GM03348 (cell line): ENCODE measurements around the gene SLC35F1.
"Not testable (repeated sequence)": the region's sequence is repeated elsewhere in the genome, so short reads cannot be mapped to it uniquely, and the experiment has no call there.

Experiments
- DNase-seq: peaks from one replicate; pipeline ENCODE4 v3.0.0; 2012; ENCODE audit warnings: low spot score

Gene SLC35F1

DNA sequence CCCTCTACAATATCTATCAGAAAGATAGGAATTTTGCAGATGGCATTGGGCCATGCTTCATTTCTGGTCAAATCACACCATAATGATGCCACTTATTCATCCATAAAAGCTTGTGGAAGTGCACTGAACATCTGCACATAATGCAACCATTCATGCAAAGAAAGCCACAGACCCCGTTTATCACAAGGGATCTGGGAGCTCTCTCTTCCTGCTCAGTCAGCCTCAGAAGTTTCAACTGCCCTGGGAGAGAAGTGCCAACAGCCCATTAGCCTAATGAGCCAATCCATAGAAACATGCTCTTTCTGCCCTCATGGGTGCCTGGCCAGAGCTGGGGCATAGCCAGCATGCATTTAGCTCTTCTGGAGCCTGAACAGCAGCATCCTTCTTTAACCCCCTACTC lies 85.8 kb downstream of the SLC35F1 start:
- DNase-seq = no peak

GRCh38 chr6:118012944-118013343 lies 105.9 kb downstream of the SLC35F1 start:
- DNase-seq = no peak

DNA sequence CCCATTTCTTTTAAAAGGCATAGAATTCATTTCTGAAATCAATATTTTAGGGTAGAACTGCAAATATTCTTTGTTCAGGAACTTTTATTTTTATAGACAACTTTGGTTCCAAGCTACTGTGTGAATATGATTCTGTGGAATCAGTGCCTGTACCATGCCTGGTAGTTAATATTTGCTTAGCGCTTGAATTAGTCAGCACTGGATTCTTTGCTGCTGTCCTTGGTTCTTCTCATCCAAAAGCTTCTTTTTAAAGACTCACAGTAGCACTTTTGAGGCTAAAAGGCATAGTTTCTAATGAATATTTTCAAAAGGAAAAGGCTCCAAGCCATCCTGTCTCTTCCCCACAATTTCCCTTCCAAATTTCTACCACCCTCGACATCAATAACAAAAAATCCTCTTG lies 109.5 kb downstream of the SLC35F1 start:
- no peak for DNase-seq

- no peak for DNase-seq
Measured at GRCh38 chr6:118017301-118017848, 110.3 kb downstream of the SLC35F1 start.

DNA sequence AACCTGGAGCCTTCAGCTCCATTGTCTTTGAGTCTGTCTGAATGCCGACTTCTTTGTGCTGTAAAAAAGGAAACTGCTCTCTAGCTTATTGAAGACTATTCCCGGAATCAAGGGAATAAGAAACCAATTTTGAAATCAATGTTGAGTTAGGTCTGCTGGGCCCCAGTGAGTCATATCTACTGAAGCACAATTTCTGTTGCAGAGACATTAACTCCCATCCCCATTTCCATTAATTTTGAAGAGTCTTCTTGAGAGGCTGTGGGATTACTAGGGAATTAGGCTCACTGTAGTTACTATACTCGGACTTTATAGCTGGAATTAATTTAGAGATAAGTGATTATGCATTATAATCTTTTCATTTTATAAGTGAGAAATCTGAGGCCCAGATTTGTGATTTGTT lies 116.7 kb downstream of the SLC35F1 start:
- no peak for DNase-seq

- no peak for DNase-seq
Measured at GRCh38 chr6:118029967-118030366, 122.9 kb downstream of the SLC35F1 start.

DNA sequence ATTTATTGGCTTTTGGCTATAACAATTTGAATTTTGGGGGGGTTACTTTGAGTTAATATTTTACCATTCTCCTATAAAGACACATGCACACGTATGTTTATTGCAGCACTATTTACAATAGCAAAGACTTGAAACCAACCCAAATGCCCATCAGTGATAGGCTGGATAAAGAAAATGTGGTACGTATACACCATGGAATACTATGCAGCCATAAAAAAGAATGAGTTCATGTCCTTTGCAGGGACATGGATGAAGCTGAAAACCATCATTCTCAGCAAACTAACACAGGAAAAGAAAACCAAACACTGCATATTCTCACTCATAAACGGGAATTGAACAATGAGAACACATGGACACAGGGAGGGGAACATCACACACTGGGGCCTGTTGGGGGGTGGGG lies 130.4 kb downstream of the SLC35F1 start:
- not testable (repeated sequence) for DNase-seq

DNA sequence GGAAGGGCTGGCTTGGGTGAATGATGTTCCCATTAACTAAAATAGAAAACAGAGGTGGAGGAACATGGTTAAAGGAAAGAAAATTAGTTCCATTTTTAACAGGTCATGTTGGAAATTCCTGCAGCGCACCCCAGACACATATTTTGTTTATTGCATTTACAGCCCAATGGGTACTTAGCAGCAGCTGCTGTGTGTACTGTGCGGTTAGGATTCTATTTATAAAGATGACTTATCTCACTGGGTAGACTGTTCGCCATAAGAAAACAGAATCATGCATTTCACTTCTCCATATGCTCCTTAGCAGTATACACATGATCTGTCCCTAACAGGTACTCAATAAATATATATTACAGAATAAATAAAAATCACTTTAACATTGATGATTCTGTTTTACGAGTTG lies 135.8 kb downstream of the SLC35F1 start:
- no peak for DNase-seq

DNA sequence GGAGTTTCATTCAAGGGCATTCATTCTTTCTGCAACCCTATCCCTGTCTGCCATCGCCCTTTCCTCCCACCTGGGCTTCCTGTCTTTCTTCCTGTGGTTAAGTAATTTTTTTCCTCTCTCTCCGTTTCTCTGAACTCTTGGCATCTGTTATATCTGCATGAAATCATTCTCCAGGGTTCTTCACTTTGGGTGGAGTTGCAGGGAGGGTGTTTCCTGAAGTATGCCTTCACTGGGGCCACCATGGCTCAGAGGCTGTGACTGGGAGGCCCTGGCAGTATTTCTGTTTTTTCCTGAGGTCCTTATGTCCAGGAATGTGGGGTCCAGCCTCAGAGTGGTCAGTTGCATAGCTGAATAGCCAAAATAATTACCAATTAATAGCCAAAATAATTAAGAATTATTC lies 137.2 kb downstream of the SLC35F1 start:
- no peak for DNase-seq

DNA sequence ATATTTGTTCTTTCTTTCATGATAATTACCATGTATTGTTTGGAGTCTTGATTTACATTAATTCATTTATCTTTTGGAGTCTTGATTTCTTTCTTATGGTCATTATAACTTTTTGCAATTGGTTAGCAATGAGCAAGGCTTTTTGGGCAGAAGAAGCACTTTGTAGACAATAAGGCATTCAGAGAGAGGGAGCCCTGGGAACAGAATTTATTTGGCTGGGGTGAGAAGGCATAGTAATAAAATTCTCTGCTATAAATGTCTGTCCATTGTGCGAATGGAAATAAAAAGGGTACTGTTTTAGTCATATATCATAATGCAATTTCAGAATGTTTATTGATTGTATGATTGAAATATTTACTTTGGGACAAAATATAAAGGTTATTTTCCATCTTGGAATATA lies 147.0 kb downstream of the SLC35F1 start:
- DNase-seq = no peak

- no peak for DNase-seq
Measured at GRCh38 chr6:118061666-118062065, 154.6 kb downstream of the SLC35F1 start.

DNA sequence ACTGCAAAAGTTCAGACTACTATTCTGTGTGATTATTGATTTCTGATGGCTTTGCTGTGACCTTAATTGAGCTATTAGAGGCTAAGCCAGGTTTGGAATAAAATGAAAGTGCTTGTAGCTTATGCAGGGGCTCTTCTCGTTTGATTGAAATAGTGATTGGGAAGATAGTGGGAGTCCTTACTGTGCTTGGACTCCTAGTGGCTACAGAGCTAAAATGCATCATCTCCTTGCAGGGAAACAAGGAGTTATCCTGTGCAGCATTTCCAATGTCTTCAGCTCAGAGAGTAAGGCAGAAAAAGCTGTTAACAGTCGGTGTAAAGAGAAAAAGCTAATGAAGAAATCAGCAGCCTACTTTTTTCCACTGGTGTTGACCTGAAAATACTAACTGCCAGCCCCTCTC lies 173.5 kb downstream of the SLC35F1 start:
- no peak for DNase-seq

DNA sequence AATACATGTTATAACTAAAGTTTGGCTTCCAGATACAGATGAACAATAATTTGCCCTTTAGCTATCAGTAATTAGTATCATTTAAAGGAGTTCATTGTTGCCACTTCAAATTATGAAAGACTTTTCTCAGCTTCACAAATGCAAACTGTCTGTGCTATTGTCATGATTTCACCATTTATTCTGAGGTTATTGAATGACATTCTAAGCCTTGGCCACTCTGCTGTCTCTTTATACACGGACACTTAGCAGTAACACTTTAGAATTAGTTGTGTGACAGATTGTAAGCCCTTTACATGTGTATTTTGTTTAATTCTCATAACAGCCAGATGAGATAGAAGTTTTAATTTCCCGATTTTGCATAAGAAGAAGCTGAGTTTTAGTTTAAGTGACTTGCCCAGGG lies 176.6 kb downstream of the SLC35F1 start:
- DNase-seq = no peak

DNA sequence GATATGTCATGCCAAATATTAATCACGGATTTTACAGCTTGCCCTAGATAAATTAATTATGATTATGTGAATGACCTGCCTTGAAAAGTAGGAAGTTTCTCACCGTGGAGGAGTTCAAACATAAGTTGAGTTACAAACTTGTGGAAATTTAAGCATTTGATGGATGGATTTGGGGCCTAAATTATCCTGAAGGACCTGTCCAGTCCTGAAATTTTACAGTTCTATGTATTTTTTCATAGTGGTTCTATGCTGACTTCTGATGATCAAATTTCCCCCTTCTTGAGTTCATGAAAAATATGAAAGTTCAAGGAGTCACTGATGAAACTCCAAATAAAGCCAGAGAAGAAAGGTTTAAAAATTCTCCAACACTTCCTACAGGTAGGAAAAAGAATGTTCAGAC lies 178.6 kb downstream of the SLC35F1 start:
- no peak for DNase-seq

DNA sequence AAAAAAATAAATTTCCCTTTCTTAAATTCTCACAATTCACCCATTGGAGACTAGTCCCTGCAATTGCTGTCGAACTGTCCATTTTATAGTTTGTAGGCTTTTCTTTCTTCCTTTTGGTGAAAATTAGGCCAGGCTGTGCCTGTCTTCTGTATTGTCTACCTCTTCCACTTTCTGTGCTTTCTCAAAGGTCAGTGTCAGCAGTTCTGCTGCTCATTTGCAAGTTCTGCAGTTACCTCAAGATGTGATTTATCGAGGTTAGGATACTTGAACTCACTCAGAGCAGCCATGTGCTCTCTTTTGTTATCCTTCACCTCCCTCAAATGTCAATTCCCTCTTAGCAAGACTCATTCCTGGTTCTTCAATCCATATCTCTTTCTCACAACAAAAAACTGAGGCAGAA lies 179.1 kb downstream of the SLC35F1 start:
- DNase-seq = no peak

DNA sequence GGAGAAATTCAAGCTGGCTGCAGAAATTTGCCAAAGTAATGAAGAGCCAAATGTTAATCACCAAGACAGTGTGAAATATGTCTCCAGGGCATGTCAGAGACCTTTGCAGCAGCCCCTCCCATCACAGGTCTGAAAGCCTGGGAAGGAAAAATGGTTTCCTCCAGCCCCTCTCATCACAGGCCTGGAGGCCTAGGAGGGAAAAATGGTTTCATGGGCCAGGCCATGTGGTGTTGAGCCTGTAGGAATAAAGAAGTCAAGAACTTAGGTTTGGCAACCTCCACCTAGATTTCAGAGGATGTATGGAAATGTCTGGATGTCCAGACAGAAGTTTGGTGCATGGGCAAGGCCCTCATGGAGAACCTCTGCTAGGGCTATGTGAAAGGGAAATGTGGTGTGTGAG lies 185.0 kb downstream of the SLC35F1 start:
- DNase-seq = no peak

- no peak for DNase-seq
Measured at GRCh38 chr6:118097576-118097975, 190.5 kb downstream of the SLC35F1 start.

DNA sequence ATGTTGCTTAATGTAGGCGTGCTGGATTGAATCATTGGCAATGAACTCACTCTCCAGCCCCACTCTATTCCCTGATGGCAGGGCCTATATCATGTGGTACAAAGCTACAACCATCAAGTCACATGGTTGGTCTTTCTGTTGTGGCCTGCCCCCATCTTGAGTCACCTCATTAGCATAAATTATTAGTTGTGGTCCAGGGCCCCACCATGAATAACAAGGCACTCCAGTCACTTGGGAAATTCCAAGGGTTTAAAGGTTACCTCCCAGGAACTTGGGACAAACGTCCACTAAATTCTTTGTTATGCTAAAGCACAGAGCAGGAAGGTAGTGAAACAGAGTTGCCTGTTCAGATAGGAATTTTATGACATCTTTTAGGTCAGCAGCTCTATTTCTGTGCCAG lies 193.7 kb downstream of the SLC35F1 start:
- no peak for DNase-seq

- DNase-seq = no peak
Measured at GRCh38 chr6:118101220-118101619, 194.2 kb downstream of the SLC35F1 start.

- DNase-seq = no peak
Measured at GRCh38 chr6:118101831-118102345, 194.8 kb downstream of the SLC35F1 start.

- DNase-seq = no peak
Measured at GRCh38 chr6:118102401-118102800, 195.3 kb downstream of the SLC35F1 start.

DNA sequence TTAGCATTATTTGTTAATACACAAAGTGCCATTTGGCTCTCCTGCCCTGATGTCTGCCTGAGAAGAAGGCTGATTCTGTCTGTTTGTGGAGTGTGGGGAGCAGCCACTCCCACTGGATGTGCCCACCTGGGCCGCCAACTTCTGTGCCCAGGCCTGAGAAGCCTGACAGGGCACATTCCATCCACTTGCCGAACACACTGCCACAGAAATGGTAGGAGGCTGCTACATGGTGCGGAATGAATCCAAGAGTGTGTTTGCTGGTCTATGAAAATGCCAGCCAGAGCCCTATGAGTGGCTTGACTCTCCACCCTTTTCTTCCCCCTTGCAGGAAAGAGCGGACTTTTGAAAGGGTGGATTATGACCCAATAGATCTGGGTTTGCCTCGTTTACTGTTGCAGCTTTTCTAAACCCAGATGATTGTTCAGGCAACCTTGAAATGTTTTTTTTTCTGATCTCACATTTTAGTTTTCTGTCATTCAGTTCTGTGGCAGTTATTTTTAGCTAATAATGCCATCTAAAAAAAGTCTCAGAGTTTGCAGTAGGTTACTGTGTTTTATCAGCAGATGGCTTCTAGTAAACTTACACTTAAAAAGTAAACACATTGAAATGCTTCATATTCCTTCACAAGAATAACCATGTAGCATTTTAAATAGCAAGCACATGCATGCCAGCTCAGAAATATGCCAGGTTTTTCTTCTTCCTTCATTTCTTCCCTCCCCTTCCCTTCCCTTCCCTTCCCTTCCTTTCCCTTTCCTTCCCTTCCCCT lies 196.5 kb downstream of the SLC35F1 start:
- DNase-seq = no peak

DNA sequence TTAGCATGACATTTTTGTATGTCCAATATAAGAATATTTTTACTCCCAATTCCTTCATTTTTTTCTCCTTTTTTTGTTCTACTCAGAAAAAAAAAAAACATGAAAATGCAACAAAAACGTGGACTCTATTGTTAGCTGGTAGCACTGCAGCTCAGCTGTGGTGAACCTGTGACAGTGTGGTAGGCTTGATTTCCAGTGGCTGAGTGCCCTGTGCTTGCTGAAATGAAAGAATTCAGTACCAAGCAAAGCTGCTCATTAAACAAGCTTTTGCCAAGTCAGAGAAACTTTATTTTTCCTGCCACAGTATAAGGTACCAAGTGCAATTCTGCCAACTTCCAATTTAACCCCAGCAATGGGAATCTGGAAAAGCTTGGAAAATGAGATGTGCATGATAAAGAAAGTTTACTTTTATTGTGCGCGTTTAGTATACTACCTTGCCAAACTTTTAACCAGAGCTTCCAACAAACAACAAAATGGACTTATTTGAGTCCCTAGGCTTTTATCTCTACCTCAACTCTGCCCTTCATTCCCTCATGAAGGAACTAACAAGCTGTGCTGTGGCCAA lies 215.2 kb downstream of the SLC35F1 start:
- DNase-seq = no peak

GRCh38 chr6:118122801-118123200 lies 215.7 kb downstream of the SLC35F1 start:
- DNase-seq = no peak
